CD4-positive, alpha-beta T cell treated with Interferon alpha-2 for 1 hour (primary cell): ENCODE measurements around the gene SRL.

Source experiments
- DNase-seq, 2 donors: peaks; one replicate each; pipeline ENCODE4 v3.0.0-alpha.2; 2020 to 2022

The SRL gene

GRCh38 chr16:4241928-4242283, at the start of gene SRL:
Gene SRL (minus strand): TSS chr16:4242080. CDS start chr16:4242067, 13 bp downstream.
- no peak for DNase-seq

GRCh38 chr16:4290236-4290830, 48.5 kb upstream of the SRL start:
- DNase-seq: no peak

- peak; percentile 77 to 84 for DNase-seq
Observed at GRCh38 chr16:4288148-4288921, 46.5 kb upstream of the SRL start.

GRCh38 chr16:4285167-4285566, 43.3 kb upstream of the SRL start:
- DNase-seq: no peak

- no peak for DNase-seq
Observed at GRCh38 chr16:4283939-4284338, 42.1 kb upstream of the SRL start.

GRCh38 chr16:4283441-4283840, 41.6 kb upstream of the SRL start:
- DNase-seq: no peak

GRCh38 chr16:4280625-4281024, 38.7 kb upstream of the SRL start:
- DNase-seq: no peak

- DNase-seq: no peak
Observed at GRCh38 chr16:4277987-4278513, 36.2 kb upstream of the SRL start.

- no peak for DNase-seq
Observed at GRCh38 chr16:4275861-4276260, 34.0 kb upstream of the SRL start.

GRCh38 chr16:4273858-4274311, 32.0 kb upstream of the SRL start:
- DNase-seq: peak; percentile 25 to 58

- peak in 1 of 2 donors; percentile 31 for DNase-seq
Observed at GRCh38 chr16:4272114-4272956, 30.5 kb upstream of the SRL start.

GRCh38 chr16:4271176-4272113, 29.6 kb upstream of the SRL start:
- DNase-seq: peak; percentile 86 to 89

GRCh38 chr16:4270595-4270994, 28.7 kb upstream of the SRL start:
- no peak for DNase-seq

GRCh38 chr16:4270091-4270490, 28.2 kb upstream of the SRL start:
- DNase-seq: no peak

GRCh38 chr16:4266372-4266771, 24.5 kb upstream of the SRL start:
- no peak for DNase-seq

- DNase-seq: no peak
Observed at GRCh38 chr16:4265676-4266075, 23.8 kb upstream of the SRL start.

GRCh38 chr16:4264546-4264945, 22.7 kb upstream of the SRL start:
- DNase-seq: no peak

- no peak for DNase-seq
Observed at GRCh38 chr16:4263504-4264436, 21.9 kb upstream of the SRL start.

GRCh38 chr16:4262303-4262835, 20.5 kb upstream of the SRL start:
- no peak for DNase-seq

- peak in 1 of 2 donors; percentile 23 for DNase-seq
Observed at GRCh38 chr16:4261557-4262172, 19.8 kb upstream of the SRL start.
